Endothelial cell of umbilical vein (primary cell): ENCODE data around the gene PKHD1. TPM values are rescaled to one million over a fixed set of nuclear protein-coding genes. Genes with fewer than 3 reads are reported as not detected.

Experiments
- BruUV-seq: library from RNA; stranded (reverse); fragments of 400-500 nt; replicated peaks from 2 replicates; lab custom pipeline; 2021; lab: Mats Ljungman, UMichigan
- CTCF ChIA-PET: fragments of 300-600, 350-600 bp; sonication (Branson Sonifier 250); formaldehyde crosslinking; loops from one replicate; lab custom pipeline; 2021; ENCODE audit warnings: antibody characterized with exemption, inconsistent platforms; lab: Charles Lee
- POLR2A ChIA-PET: fragments of 300-600, 350-600 bp; sonication (Branson Sonifier 250); formaldehyde crosslinking; loops from one replicate; lab custom pipeline; 2021; ENCODE audit warnings: antibody characterized with exemption, inconsistent platforms; lab: Charles Lee
- DNase-seq: peaks from one replicate; pipeline ENCODE4 v3.0.0-alpha.2; 2011; ENCODE audit warnings: low read depth, low spot score
- FAIRE-seq: peaks from 2 replicates; lab custom pipeline; 2011; peaks lifted over from hg19 to GRCh38; lab: Jason Lieb, UNC
- H2AFZ ChIP-seq: 2 replicates; pipeline ENCODE4 v1.6.0; 2012; ENCODE audit warnings: low read depth, low read length, control low read depth, inconsistent platforms
- H3K27ac ChIP-seq: 2 replicates; pipeline ENCODE4 v1.5.1; 2011; ENCODE audit warnings: low read depth, mild to moderate bottlenecking, control low read depth, low read length, moderate library complexity; ENCODE audit not compliant: insufficient read depth
- H3K27me3 ChIP-seq, 2 experiments: 2 replicates each; pipeline versions ENCODE4 v1.6.0 to v1.6.1; 2011; ENCODE audit warnings: low read length in 2 of 2, mixed read lengths in 1 of 2; ENCODE audit not compliant: control insufficient read depth in 2 of 2, insufficient read depth in 2 of 2
- H3K36me3 ChIP-seq, 2 experiments: 2 replicates in 1 of 2; 3 replicates in 1 of 2; pipeline ENCODE4 v1.5.1; 2011; ENCODE audit warnings: low read length in 2 of 2, mild to moderate bottlenecking in 1 of 2, moderate library complexity in 1 of 2; ENCODE audit not compliant: control insufficient read depth in 2 of 2, insufficient read depth in 2 of 2; ENCODE audit errors: extremely low read depth in 1 of 2
- H3K4me1 ChIP-seq: 3 replicates; pipeline ENCODE4 v1.5.1; 2011; ENCODE audit warnings: mild to moderate bottlenecking, low read length; ENCODE audit not compliant: control insufficient read depth, insufficient read depth; ENCODE audit errors: extremely low read depth
- H3K4me2 ChIP-seq: 2 replicates; pipeline ENCODE4 v1.6.1; 2011; ENCODE audit warnings: low read length, control low read depth, mixed read lengths; ENCODE audit not compliant: insufficient read depth
- H3K4me3 ChIP-seq, 3 experiments: fragments of 200-600 bp in 1 of 3; sonication (generic), shearing (Covaris generic) in 1 of 3; replicated peaks in 1 of 3; 2 replicates each; pipeline ENCODE4 v1.5.1; 2011 to 2016; ENCODE audit warnings: control low read depth in 3 of 3, low read length in 3 of 3, mild to moderate bottlenecking in 2 of 3, inconsistent platforms in 1 of 3, low read depth in 1 of 3, moderate library complexity in 1 of 3; ENCODE audit not compliant: insufficient read depth in 1 of 3
- H3K79me2 ChIP-seq: 2 replicates; pipeline ENCODE4 v1.6.0; 2012; ENCODE audit warnings: low read length, inconsistent platforms; ENCODE audit not compliant: control insufficient read depth, insufficient read depth
- H3K9ac ChIP-seq: replicated peaks from 2 replicates; pipeline ENCODE3; 2011; ENCODE audit warnings: low read length, control low read depth; ENCODE audit not compliant: insufficient read depth; ENCODE audit errors: extremely low read depth
- H3K9me1 ChIP-seq: replicated peaks from 3 replicates; pipeline ENCODE4 v1.6.0; 2011; ENCODE audit warnings: mild to moderate bottlenecking, low read length; ENCODE audit not compliant: control insufficient read depth, insufficient read depth; ENCODE audit errors: extremely low read depth
- H3K9me3 ChIP-seq: replicated peaks from 2 replicates; pipeline ENCODE4 v1.5.1; 2012; ENCODE audit warnings: low read length, inconsistent platforms; ENCODE audit not compliant: control insufficient read depth, insufficient read depth
- H4K20me1 ChIP-seq: replicated peaks from 2 replicates; pipeline ENCODE3; 2011; ENCODE audit warnings: mild to moderate bottlenecking, low read length; ENCODE audit not compliant: control insufficient read depth, insufficient read depth; ENCODE audit errors: extremely low read depth
- CTCF ChIP-seq, 2 donors: IDR thresholded peaks; 1 replicate in 1 of 2; 2 replicates in 1 of 2; pipeline ENCODE4 v1.5.1; 2011; ENCODE audit warnings: low read length in 2 of 2, mild to moderate bottlenecking in 2 of 2, moderate library complexity in 2 of 2, control low read depth in 1 of 2, inconsistent platforms in 1 of 2, low read depth in 1 of 2; ENCODE audit not compliant: insufficient read depth in 1 of 2; ENCODE audit errors: extremely low read depth in 1 of 2
- EZH2 ChIP-seq: IDR thresholded peaks from 2 replicates; pipeline ENCODE4 v1.6.1; 2012; ENCODE audit warnings: borderline replicate concordance, low read depth, mild to moderate bottlenecking, moderate library complexity, low read length, inconsistent platforms; ENCODE audit not compliant: severe bottlenecking
- FOS ChIP-seq: IDR thresholded peaks from 2 replicates; pipeline ENCODE4 v1.6.1; 2011; ENCODE audit warnings: mild to moderate bottlenecking, low read length, moderate library complexity, borderline replicate concordance; ENCODE audit not compliant: insufficient read depth
- GATA2 ChIP-seq: IDR thresholded peaks from 2 replicates; pipeline ENCODE4 v1.7.0; 2011; ENCODE audit warnings: low read depth, mild to moderate bottlenecking, moderate library complexity, mixed read lengths, low read length; ENCODE audit not compliant: insufficient read length, insufficient read depth
- JUN ChIP-seq: IDR thresholded peaks from 2 replicates; pipeline ENCODE4 v1.6.1; 2011; ENCODE audit warnings: borderline replicate concordance, low read depth; ENCODE audit not compliant: insufficient read length, insufficient read depth
- MYC ChIP-seq: IDR thresholded peaks from one replicate; pipeline ENCODE4 v1.6.1; 2011; ENCODE audit warnings: mild to moderate bottlenecking, low read depth, low read length
- POLR2AphosphoS5 ChIP-seq: IDR thresholded peaks from 2 replicates; pipeline ENCODE4 v1.6.1; 2012; ENCODE audit warnings: low read depth, mild to moderate bottlenecking, control low read depth, low read length, moderate library complexity; ENCODE audit not compliant: insufficient read depth
- dilution Hi-C: fragments of 300-500 bp; cut with MboI; formaldehyde crosslinking; loops from one replicate; pipeline ENCODE4 v1.15.0; 2019; ENCODE audit warnings: low sequenced_read_pairs; ENCODE audit not compliant: extremely low pct_ligation_motif_present
- intact Hi-C: fragments of 100-400 bp; cut with micrococcal nuclease; formaldehyde crosslinking; loops from one replicate; pipeline ENCODE4 v1.10.0; 2022
- polyA plus RNA-seq, 4 experiments: library from polyadenylated mRNA; depleted of rRNA in 3 of 4; stranded (reverse) in 3 of 4; unstranded in 1 of 4; fragments of >200 nt; gene quantifications; 2 replicates each; pipeline versions ENCODE4 v1.2.1 to v1.2.3, GENCODE V29; 2011 to 2012; ENCODE audit warnings: missing spikeins in 1 of 4
- total RNA-seq: library from RNA; stranded (reverse); gene quantifications from 2 replicates; pipeline ENCODE4 v1.2.3, GENCODE V29; 2021

The PKHD1 gene
- total and polyA plus RNA-seq, 2 donors (not counting 3 experiments of a cell fraction or from before 2014, with no cell fraction given): not detected

- Histone ChIP-seq H4K20me1 (no peaks in the 10 kb centered on the region), H3K4me1 (no peaks in the 10 kb centered on the region), H3K9ac (no peak overlapping the region), H3K4me3 (no peak overlapping the region), H3K79me2 (no peaks in the 10 kb centered on the region), H2AFZ (no peak overlapping the region), H3K27ac (no peak overlapping the region), H3K27me3 (no peaks in the 10 kb centered on the region), H3K36me3 (no peaks in the 10 kb centered on the region), H3K9me1 (no peaks in the 10 kb centered on the region), H3K9me3 (no peaks in the 10 kb centered on the region), H3K4me2 (no peak overlapping the region)
- dilution Hi-C loops (no loop called here), intact Hi-C loops (no loop called here)
- no TSS peak for BruUV-seq
- DNase-seq (no peak), FAIRE-seq (no peak)
- CTCF ChIA-PET: no interaction called here
- TF ChIP-seq POLR2AphosphoS5 (no peak), GATA2 (no peak), MYC (no peak), JUN (no peak)
- POLR2A ChIA-PET: no interaction called here
These were observed 218.6 kb downstream of the PKHD1 start for GRCh38 chr6:51868591-51869355.

DNA sequence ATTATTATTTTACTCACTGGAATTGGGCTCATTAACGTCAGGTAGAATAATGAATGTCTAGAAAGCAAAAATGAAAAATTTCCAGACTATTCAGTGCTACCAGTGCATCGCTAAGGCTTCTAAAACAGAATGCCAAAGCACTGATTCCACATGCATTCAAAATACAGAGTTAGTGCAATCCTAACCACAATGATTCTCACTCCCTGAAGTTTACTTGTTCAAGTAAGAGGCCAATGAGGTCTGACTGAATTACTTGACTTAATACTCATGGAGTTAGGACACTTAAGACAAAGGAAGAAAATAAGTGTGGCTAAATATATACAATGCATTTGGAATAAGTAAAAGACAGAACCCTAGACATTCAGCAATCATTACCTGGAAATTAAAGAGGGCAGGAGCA lies 220.5 kb downstream of the PKHD1 start:
- intact Hi-C loops: no loop called here
- no peak overlapping the region for H3K9ac ChIP-seq
- CTCF ChIA-PET: no interaction called here
- DNase-seq (no peak), FAIRE-seq (no peak)
- no peaks in the 10 kb centered on the region for H3K36me3 ChIP-seq
- H3K9me1 ChIP-seq: no peaks in the 10 kb centered on the region
- no peak for TF ChIP-seq MYC
- TF ChIP-seq EZH2: no peak
- no peak for TF ChIP-seq CTCF (IDR thresholded peaks at IDR 0.05; ENCODE audit: extremely low read depth in 1 of 2, insufficient read depth in 1 of 2, low read depth in 1 of 2, low read length in 2 of 2)
- TF ChIP-seq FOS: no peak
- H3K9me3 ChIP-seq: no peaks in the 10 kb centered on the region
- H4K20me1 ChIP-seq: no peaks in the 10 kb centered on the region
- POLR2A ChIA-PET: no interaction called here
- BruUV-seq: no TSS peak
- no peaks in the 10 kb centered on the region for H3K4me1 ChIP-seq
- H3K27me3 ChIP-seq: no peaks in the 10 kb centered on the region
- H3K4me2 ChIP-seq: no peak overlapping the region
- dilution Hi-C loops: no loop called here
- no peak overlapping the region for H3K4me3 ChIP-seq
- no peak overlapping the region for H3K27ac ChIP-seq
- no peaks in the 10 kb centered on the region for H3K79me2 ChIP-seq
- H2AFZ ChIP-seq: no peak overlapping the region
